Measurements from ENCODE around the gene RPL6. TPM values are rescaled to one million over a fixed set of nuclear protein-coding genes. Genes with fewer than 3 reads are reported as not detected.

RPL6 gene
- total and polyA plus RNA-seq, 10 donors = 891 to 4,440 (median 1,270) TPM

GRCh38 chr12:112424126-112424525 lies 14.7 kb upstream of the RPL6 start:
- intact Hi-C loops (cut with DNase I; ENCODE audit: low total_unique reads) = no loop called here
- 91 to 97% (median 94%) methylated on average over 3 of the region's 3 CpGs for WGBS, 5 donors
- no peaks in the 10 kb centered on the region for H3K9me3 ChIP-seq
- TF ChIP-seq POLR2AphosphoS5 (IDR thresholded peaks at IDR 0.05) (no peak), CTCF (IDR thresholded peaks at IDR 0.05 in 8 of 11, conservative IDR thresholded peaks at IDR 0.05 in 3 of 11) (no peak), POLR2A (IDR thresholded peaks at IDR 0.05) (no peak)
- peaks cover 0 to 11% (median 0%) of the 10 kb centered on the region in 6 donors for H3K36me3 ChIP-seq
- no peak overlapping the region for H3K27ac ChIP-seq
- H3K27me3 ChIP-seq (replicated peaks in 1 of 7) = no peaks in the 10 kb centered on the region
- no peak for DNase-seq
- no peak overlapping the region for H3K4me3 ChIP-seq
- peaks cover 18 to 86% (median 42%) of the 10 kb centered on the region in 6 donors for H3K4me1 ChIP-seq

GRCh38 chr12:112422531-112422930 lies 13.1 kb upstream of the RPL6 start:
- H3K36me3 ChIP-seq = peaks cover 0 to 11% (median 0%) of the 10 kb centered on the region in 6 donors
- TF ChIP-seq CTCF (IDR thresholded peaks at IDR 0.05 in 8 of 11, conservative IDR thresholded peaks at IDR 0.05 in 3 of 11) (no peak), POLR2A (IDR thresholded peaks at IDR 0.05) (no peak), POLR2AphosphoS5 (IDR thresholded peaks at IDR 0.05) (no peak)
- no peak for DNase-seq
- no peak overlapping the region for H3K27ac ChIP-seq
- no peaks in the 10 kb centered on the region for H3K9me3 ChIP-seq
- H3K4me3 ChIP-seq = no peak overlapping the region
- peaks cover 23 to 91% (median 51%) of the 10 kb centered on the region in 6 donors for H3K4me1 ChIP-seq
- intact Hi-C loops (cut with DNase I; ENCODE audit: low total_unique reads) = no loop called here
- H3K27me3 ChIP-seq (replicated peaks in 1 of 7) = no peaks in the 10 kb centered on the region
- WGBS, 5 donors = 61 to 80% (median 67%) methylated on average over 5 of the region's 5 CpGs

- Histone ChIP-seq H3K27me3 (replicated peaks in 1 of 7) (no peaks in the 10 kb centered on the region), H3K27ac (no peak overlapping the region), H3K4me3 (no peak overlapping the region), H3K9me3 (no peaks in the 10 kb centered on the region), H3K4me1 (peaks cover 23 to 85% (median 52%) of the 10 kb centered on the region in 6 donors), H3K36me3 (peaks cover 0 to 7% (median 0%) of the 10 kb centered on the region in 6 donors)
- 95 to 100% (median 100%) methylated on average over 1 of the region's 1 CpG for WGBS, 5 donors
- no peak for DNase-seq
- TF ChIP-seq CTCF (IDR thresholded peaks at IDR 0.05 in 8 of 11, conservative IDR thresholded peaks at IDR 0.05 in 3 of 11) (no peak), POLR2AphosphoS5 (IDR thresholded peaks at IDR 0.05) (no peak), POLR2A (IDR thresholded peaks at IDR 0.05) (no peak)
- intact Hi-C loops (cut with DNase I; ENCODE audit: low total_unique reads) = no loop called here
Measured at GRCh38 chr12:112421363-112421762, 12.0 kb upstream of the RPL6 start.

- no peaks in the 10 kb centered on the region for H3K9me3 ChIP-seq
- no peaks in the 10 kb centered on the region for H3K27me3 ChIP-seq (replicated peaks in 1 of 7)
- peaks cover 0 to under 1% (median 0%) of the 10 kb centered on the region in 6 donors for H3K36me3 ChIP-seq
- no peak overlapping the region for H3K4me3 ChIP-seq
- DNase-seq = no peak
- WGBS, 5 donors = 77 to 91% (median 84%) methylated on average over 3 of the region's 3 CpGs
- H3K4me1 ChIP-seq = peaks cover 23 to 78% (median 52%) of the 10 kb centered on the region in 6 donors
- intact Hi-C loops (cut with DNase I; ENCODE audit: low total_unique reads) = no loop called here
- TF ChIP-seq CTCF (IDR thresholded peaks at IDR 0.05 in 8 of 11, conservative IDR thresholded peaks at IDR 0.05 in 3 of 11) (no peak), POLR2A (IDR thresholded peaks at IDR 0.05) (no peak), POLR2AphosphoS5 (IDR thresholded peaks at IDR 0.05) (no peak)
- H3K27ac ChIP-seq = no peak overlapping the region
Measured at GRCh38 chr12:112420740-112421139, 11.3 kb upstream of the RPL6 start.

Data from spleen (tissue), 11 donors.